ENCODE data around the gene THSD7B.
"Not testable (repeated sequence)": the region's sequence is repeated elsewhere in the genome, so short reads cannot be mapped to it uniquely, and the experiment has no call there.

Gene THSD7B

DNA sequence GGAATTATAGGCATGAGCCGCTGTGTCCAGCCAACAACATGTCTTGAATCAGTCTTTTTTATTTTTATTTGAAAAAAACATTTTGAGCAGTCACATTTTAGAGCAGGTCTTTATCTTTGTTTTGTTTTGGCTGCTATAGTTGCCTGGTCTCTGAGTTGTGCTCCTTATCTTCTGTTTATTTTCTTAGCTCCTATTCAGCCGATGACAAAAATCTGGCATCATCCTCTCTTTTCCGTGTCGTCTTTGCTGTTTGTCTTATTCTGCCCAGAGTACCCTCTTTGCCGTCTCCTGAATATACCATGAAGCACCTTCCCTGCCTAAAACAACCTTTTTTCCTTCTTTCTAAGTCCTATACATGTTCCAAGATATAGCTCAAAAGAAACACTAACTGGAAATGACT is 201.1 kb downstream of the THSD7B start:
- TF ChIP-seq, protein P1, sequence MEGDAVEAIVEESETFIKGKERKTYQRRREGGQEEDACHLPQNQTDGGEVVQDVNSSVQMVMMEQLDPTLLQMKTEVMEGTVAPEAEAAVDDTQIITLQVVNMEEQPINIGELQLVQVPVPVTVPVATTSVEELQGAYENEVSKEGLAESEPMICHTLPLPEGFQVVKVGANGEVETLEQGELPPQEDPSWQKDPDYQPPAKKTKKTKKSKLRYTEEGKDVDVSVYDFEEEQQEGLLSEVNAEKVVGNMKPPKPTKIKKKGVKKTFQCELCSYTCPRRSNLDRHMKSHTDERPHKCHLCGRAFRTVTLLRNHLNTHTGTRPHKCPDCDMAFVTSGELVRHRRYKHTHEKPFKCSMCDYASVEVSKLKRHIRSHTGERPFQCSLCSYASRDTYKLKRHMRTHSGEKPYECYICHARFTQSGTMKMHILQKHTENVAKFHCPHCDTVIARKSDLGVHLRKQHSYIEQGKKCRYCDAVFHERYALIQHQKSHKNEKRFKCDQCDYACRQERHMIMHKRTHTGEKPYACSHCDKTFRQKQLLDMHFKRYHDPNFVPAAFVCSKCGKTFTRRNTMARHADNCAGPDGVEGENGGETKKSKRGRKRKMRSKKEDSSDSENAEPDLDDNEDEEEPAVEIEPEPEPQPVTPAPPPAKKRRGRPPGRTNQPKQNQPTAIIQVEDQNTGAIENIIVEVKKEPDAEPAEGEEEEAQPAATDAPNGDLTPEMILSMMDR (IDR thresholded peaks at IDR 0.05; ENCODE audit: insufficient read depth, low read length, missing control alignments), result no peak
- POLR2A ChIA-PET, result no interaction called here
- CTCF ChIA-PET, result no interaction called here
- no peak for DNase-seq (ENCODE audit: low read depth, low spot score)
- H3K4me3 ChIP-seq (ENCODE audit: low read depth, low read length), result no peak overlapping the region

- ChIA-PET CTCF (no interaction called here), POLR2A (no interaction called here)
- DNase-seq (ENCODE audit: low read depth, low spot score), result no peak
- no peak overlapping the region for H3K4me3 ChIP-seq (ENCODE audit: low read depth, low read length)
- TF ChIP-seq, protein P1 (IDR thresholded peaks at IDR 0.05; ENCODE audit: insufficient read depth, low read length, missing control alignments), result no peak
These were observed 215.0 kb downstream of the THSD7B start for GRCh38 chr2:136980303-136980702.

GRCh38 chr2:136981689-136982088 is 216.3 kb downstream of the THSD7B start:
- POLR2A ChIA-PET; DNase-seq (ENCODE audit: low read depth, low spot score); CTCF ChIA-PET: not testable (repeated sequence)

DNA sequence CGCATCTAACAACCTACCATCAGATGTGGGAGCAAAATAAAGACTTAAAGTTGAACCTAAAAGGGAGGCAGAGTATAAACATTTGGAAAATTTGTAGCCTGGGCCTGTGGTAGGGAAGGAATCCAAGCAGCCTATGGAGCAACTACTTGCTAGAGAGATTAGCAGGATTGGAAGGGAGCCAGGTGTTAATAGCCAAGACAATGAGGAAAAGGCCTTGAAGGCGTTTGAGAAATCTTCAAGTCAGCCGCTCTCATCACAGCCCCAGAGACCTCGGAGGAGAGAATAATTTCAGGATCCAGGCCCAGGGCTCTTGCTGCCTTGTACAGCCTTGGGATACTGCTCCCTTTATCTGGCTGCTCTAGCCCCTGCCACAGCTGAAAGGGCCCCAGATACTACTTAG is 219.7 kb downstream of the THSD7B start:
- DNase-seq (ENCODE audit: low read depth, low spot score), result no peak
- POLR2A ChIA-PET, result no interaction called here
- TF ChIP-seq, protein P1 (IDR thresholded peaks at IDR 0.05; ENCODE audit: insufficient read depth, low read length, missing control alignments), result no peak
- no peak overlapping the region for H3K4me3 ChIP-seq (ENCODE audit: low read depth, low read length)
- CTCF ChIA-PET, result no interaction called here

More at GRCh38 chr2:136981689-136982088, 216.3 kb downstream of the THSD7B start:
- not testable (repeated sequence) for H3K4me3 ChIP-seq (ENCODE audit: low read depth, low read length)

GRCh38 chr2:136986605-136987221 is 221.4 kb downstream of the THSD7B start:
- no peak for DNase-seq (ENCODE audit: low read depth, low spot score)
- TF ChIP-seq, protein P1 (IDR thresholded peaks at IDR 0.05; ENCODE audit: insufficient read depth, low read length, missing control alignments), result no peak
- ChIA-PET POLR2A (no interaction called here), CTCF (no interaction called here)
- no peak overlapping the region for H3K4me3 ChIP-seq (ENCODE audit: low read depth, low read length)

DNA sequence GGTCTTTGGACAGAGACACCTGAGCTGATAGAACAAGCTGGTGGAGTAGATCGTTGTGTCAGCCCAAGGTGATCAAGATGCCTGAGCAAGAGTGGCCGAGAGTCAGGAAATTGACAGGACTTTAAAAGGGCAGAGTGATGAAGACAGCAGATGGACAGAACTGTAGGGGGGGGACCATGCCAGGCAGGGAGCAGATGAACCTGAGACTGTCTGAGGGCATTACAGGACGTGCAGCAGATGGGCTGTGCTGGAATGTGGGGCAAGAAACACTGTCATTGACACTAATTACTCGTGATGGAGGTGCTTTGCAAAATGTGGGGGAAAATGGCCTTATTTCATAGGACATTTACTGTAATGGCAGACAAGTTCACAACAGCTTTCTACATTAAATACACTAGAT is 225.0 kb downstream of the THSD7B start:
- ChIA-PET CTCF (no interaction called here), POLR2A (no interaction called here)
- DNase-seq (ENCODE audit: low read depth, low spot score), result no peak
- H3K4me3 ChIP-seq (ENCODE audit: low read depth, low read length), result no peak overlapping the region
- TF ChIP-seq, protein P1 (IDR thresholded peaks at IDR 0.05; ENCODE audit: insufficient read depth, low read length, missing control alignments), result no peak

DNA sequence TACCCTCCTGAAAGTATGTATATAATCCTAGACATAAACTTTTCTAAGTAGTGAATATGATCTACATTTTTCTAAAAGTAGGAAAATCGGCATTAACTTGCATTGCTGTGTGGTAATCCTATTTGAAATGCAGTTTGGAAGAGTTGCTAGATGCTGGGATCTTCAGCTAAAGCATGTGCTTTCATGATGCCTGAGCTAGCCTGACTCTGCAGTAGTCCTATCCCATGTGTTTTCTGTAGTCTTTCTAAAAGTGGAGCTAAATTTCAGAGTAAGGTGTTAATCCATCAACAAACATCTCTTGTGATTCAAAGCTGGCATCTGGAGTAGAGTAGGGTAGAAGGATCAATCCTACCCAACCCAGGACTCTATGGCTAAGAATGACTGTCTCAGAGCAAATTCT is 229.4 kb downstream of the THSD7B start:
- CTCF ChIA-PET, result no interaction called here
- H3K4me3 ChIP-seq (ENCODE audit: low read depth, low read length), result no peak overlapping the region
- POLR2A ChIA-PET, result no interaction called here
- DNase-seq (ENCODE audit: low read depth, low spot score), result no peak
- TF ChIP-seq, protein P1 (IDR thresholded peaks at IDR 0.05; ENCODE audit: insufficient read depth, low read length, missing control alignments), result no peak

Measured in AG04449 (cell line).